ENCODE data around the gene PPIP5K2. TPM values are rescaled to one million over a fixed set of nuclear protein-coding genes. Genes with fewer than 3 reads are reported as not detected.

PPIP5K2 gene
- polyA plus RNA-seq, 1 donor from 2014 or later: 153 TPM

- Histone ChIP-seq H3K9me2 (ENCODE audit: insufficient read depth, low read length) (no peaks in the 10 kb centered on the region), H3K9me3 (ENCODE audit: low read length) (no peaks in the 10 kb centered on the region), H3K4me3 (ENCODE audit: low read length) (no peak overlapping the region), H3K4me2 (ENCODE audit: low read length) (no peak overlapping the region), H3K79me2 (replicated peaks; ENCODE audit: insufficient read depth, low read length) (no peaks in the 10 kb centered on the region), H3K9ac (ENCODE audit: low read length) (no peak overlapping the region), H3K36me3 (ENCODE audit: insufficient read depth, low read length) (no peaks in the 10 kb centered on the region), H4K20me1 (ENCODE audit: insufficient read depth) (no peaks in the 10 kb centered on the region), H2AFZ (ENCODE audit: low read depth, low read length) (no peak overlapping the region), H3K27me3 (ENCODE audit: insufficient read depth, low read depth, low read length) (no peaks in the 10 kb centered on the region), H3F3A (ENCODE audit: insufficient read depth, low read length, poor library complexity, severe bottlenecking) (no peaks in the 10 kb centered on the region), H3K27ac (ENCODE audit: low read length) (no peak overlapping the region)
- TF ChIP-seq REST (IDR thresholded peaks at IDR 0.05; ENCODE audit: borderline replicate concordance) (no peak), EP300 (conservative IDR thresholded peaks at IDR 0.05; ENCODE audit: poor library complexity, severe bottlenecking) (no peak), RAD21 (conservative IDR thresholded peaks at IDR 0.05) (no peak), TAF1 (IDR thresholded peaks at IDR 0.05; ENCODE audit: low read depth) (no peak), MXI1 (conservative IDR thresholded peaks at IDR 0.05; ENCODE audit: poor library complexity, severe bottlenecking) (no peak), EZH2 (IDR thresholded peaks at IDR 0.05; ENCODE audit: borderline replicate concordance, insufficient read depth, low read length, poor library complexity, severe bottlenecking) (no peak), POLR2AphosphoS5 (IDR thresholded peaks at IDR 0.05) (no peak)
Observed at GRCh38 chr5:103223031-103223955, 103.2 kb downstream of the PPIP5K2 start.

- no peaks in the 10 kb centered on the region for H3K79me2 ChIP-seq (replicated peaks; ENCODE audit: insufficient read depth, low read length)
- no peaks in the 10 kb centered on the region for H3K27me3 ChIP-seq (ENCODE audit: insufficient read depth, low read depth, low read length)
- no peaks in the 10 kb centered on the region for H4K20me1 ChIP-seq (ENCODE audit: insufficient read depth)
- TF ChIP-seq REST (IDR thresholded peaks at IDR 0.05; ENCODE audit: borderline replicate concordance) (no peak), POLR2AphosphoS5 (IDR thresholded peaks at IDR 0.05) (no peak), CTCF (IDR thresholded peaks at IDR 0.05; ENCODE audit: poor library complexity, severe bottlenecking) (peak; percentile 34), MXI1 (conservative IDR thresholded peaks at IDR 0.05; ENCODE audit: poor library complexity, severe bottlenecking) (no peak), TAF1 (IDR thresholded peaks at IDR 0.05; ENCODE audit: low read depth) (no peak), EP300 (conservative IDR thresholded peaks at IDR 0.05; ENCODE audit: poor library complexity, severe bottlenecking) (no peak), RAD21 (conservative IDR thresholded peaks at IDR 0.05) (peak; percentile 19), SMC3 (conservative IDR thresholded peaks at IDR 0.05; ENCODE audit: poor library complexity) (no peak), EZH2 (IDR thresholded peaks at IDR 0.05; ENCODE audit: borderline replicate concordance, insufficient read depth, low read length, poor library complexity, severe bottlenecking) (no peak)
- no peaks in the 10 kb centered on the region for H3K36me3 ChIP-seq (ENCODE audit: insufficient read depth, low read length)
- no peak overlapping the region for H2AFZ ChIP-seq (ENCODE audit: low read depth, low read length)
- H3K27ac ChIP-seq (ENCODE audit: low read length): no peak overlapping the region
- H3K9ac ChIP-seq (ENCODE audit: low read length): no peak overlapping the region
- H3F3A ChIP-seq (ENCODE audit: insufficient read depth, low read length, poor library complexity, severe bottlenecking): no peaks in the 10 kb centered on the region
- no peak overlapping the region for H3K4me2 ChIP-seq (ENCODE audit: low read length)
- H3K9me3 ChIP-seq (ENCODE audit: low read length): no peaks in the 10 kb centered on the region
- H3K9me2 ChIP-seq (ENCODE audit: insufficient read depth, low read length): no peaks in the 10 kb centered on the region
- H3K4me3 ChIP-seq (ENCODE audit: low read length): no peak overlapping the region
Observed at GRCh38 chr5:103224118-103224893, 104.2 kb downstream of the PPIP5K2 start.
